ENCODE results near the gene SEPTIN3.
A peak's percentile ranks its signal among the peaks of the same experiment; 100 is the strongest.

SEPTIN3 gene

DNA sequence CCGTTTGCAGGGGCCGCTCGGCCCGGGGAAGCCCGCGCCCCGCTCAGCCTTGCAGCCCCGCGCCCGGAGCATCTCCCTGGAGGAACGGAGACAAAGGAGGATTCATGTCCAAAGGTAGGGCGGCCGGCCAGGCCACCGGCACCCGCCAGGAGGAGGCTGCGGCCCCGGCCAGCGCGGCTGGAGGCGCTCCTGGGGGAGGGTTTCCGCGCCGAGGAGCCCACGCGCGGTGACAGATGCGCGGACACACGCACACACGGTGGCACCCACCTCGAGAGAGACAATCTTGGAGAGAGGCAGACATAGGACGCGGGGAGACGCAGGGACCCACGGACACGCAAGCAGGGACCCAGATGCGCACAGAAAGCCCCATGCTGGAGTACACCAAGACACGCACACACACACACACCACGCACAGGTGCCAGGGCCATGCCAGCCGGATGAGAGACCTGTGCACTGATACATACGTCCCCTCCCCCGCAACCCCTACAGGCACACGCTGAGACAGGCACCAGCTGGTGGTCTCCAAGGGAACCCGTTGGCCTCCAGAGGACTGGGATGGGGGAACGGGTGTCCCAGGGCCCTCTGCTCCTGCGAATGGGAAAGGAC is 7.8 kb downstream of the SEPTIN3 start:
- no peak for DNase-seq

DNA sequence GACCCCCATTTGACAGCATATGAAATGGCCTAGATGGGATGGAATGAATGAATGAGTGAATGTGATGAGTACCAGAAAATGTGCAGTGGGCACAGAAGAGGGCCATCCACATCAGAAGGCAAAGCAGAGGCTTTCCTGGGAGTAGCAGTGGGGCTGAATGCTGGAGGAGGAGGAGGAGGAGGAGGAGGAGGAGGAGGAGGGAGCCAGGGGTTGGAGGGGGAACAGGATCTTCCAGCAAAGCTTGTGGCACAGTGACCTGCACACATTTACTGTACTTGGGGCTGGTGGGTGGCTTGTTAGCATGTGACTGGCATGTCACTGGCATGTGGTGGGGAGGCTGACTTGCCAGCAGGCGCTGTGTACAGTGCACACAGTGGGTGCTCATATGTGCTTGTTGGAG is 9.5 kb downstream of the SEPTIN3 start:
- DNase-seq, result no peak

DNA sequence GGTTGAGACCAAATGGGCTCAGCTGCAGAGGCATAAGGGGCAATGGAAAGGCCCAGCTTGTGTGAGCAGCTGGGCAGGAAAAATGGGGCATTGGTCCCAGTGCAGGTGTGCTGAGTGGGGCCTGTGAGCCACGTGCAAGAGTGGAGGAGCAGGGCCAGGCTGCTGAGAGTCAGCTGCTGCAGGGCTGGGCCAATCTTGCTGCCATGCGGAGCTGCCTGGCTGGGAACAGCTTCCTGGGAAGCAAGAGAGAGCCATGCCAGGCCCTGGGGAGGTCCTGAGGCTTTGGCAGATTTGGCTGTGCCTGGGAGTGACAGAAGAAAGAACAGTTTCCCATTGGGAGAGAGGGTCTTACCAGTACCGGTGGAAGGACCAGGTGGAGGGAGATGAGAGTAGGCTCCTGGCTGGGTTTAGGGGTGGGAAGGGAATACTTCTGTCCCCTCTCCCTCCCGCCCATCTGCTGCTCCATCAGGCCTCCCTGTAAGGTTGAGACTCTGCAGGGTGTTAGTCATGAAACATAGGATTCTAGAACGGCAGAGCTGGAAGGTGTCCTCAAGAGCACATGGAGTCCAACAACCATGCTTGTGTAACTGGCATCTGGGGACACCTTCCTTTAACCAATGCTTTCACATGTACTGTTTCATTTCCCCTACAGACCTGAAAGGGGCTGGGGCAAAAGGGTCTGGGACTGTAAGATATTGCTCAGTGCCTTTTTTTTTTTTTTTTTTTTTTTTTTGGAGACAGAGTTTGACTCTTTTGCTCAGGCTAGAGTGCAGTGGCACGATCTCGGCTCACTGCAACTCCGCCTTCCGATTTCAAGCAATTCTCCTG is 10.4 kb downstream of the SEPTIN3 start:
- DNase-seq, result no peak

DNA sequence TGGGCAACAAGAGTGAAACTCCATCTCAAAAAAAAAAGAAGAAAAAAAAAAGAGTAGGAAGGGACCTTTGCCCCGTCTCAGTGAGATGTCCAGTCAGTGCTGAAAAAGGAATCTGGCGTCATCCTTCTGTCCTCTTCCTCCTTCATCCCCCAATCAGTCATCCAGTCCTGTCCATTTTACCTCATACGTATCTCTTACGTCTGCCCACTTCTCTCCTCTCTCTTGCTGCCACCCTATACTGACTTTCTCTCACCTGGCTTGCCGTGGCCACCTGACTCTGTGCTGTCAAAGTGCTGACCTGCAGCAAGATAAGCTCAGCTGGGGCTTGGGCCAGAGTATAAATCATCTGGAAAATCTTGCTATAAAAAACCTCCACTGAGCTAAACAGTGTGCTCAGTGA is 13.6 kb downstream of the SEPTIN3 start:
- DNase-seq, result no peak

DNA sequence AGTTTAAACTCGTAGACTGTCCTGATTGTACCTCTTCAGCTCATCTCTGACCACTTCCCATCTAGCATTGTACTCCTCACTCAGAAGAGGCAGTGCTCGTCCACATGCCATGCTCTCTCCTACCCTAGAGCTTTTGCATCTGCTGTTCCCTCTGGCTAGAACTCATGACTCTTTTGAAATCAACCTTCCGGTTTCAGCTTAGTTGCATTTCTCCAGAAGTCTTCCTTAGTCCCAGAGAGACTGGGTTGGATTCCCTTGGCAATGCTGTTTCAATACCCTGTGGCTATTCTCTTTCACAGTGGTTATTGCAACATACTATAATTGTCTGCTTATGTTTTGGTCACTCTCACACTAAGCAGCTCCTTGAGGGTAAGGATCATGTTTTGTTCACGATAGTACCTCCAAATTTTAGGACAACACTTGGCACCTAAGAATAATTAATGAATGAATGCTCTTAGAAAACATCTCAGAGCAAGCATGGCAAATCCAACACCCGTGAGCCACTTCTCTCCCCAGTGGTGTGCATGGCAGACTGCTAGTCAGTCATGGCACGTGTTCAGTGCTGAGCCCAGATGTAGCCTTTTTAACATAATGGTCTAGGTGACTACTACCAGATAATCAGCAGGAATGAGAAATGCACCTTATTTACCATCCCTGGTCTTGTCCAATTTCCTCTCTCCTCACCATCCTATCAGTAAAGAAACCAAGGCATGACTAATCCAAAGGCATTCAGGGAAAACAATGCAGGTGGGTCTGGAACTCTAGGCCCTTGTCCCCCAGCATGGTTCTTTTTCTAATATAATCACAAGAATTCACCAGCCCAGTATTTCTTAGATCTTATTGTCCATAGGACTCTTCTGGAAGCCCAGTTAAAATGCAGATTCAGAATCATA is 14.5 kb downstream of the SEPTIN3 start:
- DNase-seq, result no peak

DNA sequence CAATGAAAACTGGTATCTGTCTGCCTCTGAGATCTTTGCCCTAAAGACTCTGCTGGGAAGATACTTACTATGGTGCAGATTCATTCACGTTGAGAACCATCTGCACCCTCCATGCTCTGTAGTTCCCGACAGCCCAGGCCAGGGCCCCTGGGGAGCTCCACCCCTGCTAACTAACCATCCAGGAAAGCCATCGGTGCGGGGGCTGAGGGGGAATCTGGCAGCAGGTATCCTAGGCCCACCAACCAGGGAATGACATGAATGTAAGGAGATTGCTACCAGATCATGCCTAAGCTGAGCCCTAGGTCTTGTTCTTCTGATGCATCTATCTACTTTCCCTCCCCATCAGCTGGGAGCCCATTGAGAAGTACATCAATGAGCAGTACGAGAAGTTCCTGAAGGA is 18.0 kb downstream of the SEPTIN3 start:
- DNase-seq, result no peak

DNA sequence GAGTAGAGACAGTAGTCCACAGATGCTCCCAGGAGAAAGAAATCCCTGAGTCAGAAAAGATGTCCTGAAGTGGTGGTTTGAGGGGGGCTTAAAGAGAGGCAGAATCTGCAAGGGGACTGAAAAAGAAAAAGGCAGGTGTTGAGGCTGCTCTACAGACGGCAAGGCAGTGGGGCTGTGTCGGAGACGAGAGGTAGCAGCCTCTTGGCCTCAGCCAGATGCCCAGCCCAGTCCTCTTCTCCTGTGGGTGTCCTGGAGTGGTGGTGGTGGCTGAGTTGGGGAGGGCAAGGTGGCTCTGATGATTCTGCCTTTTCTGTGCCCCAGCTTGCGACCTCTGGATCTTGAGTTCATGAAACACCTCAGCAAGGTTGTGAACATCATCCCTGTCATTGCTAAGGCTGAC is 20.0 kb downstream of the SEPTIN3 start:
- DNase-seq, result no peak

DNA sequence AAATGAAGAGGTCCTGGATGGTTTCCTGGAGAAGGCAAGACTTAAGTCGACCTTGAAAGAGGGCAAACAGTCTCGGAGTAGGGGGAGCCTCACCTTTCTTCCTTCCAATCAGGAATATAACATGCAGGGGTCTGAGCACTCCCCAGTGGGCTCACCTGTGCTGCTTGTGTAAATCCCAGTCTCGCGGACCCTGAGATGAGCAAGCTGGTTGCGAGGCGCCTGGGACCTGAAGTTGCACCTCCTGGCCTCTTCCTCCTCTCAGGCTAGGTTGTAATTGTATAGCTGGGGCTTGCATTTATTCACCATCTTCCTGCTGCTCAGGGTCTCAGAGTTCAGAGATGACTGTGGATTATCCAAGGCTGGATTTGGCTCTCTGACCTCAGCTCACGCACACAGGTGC is 21.9 kb downstream of the SEPTIN3 start:
- DNase-seq, result no peak

DNA sequence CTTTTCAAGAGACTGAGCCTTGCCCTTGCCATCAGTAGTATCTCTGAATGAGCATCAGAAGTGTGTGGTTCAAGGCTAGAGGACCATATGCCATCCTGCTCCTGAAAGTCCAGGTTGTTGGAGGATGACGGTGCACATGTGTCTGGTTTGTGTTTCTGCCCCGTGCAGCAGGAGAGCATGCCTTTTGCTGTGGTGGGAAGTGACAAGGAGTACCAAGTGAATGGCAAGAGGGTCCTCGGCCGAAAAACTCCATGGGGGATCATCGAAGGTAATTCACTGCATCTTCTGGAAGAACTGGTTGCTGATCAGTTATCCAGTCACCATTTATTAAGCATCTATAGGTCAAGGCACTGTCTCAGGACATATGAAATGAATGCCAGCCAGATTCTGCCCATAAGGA is 23.3 kb downstream of the SEPTIN3 start:
- no peak for DNase-seq

DNA sequence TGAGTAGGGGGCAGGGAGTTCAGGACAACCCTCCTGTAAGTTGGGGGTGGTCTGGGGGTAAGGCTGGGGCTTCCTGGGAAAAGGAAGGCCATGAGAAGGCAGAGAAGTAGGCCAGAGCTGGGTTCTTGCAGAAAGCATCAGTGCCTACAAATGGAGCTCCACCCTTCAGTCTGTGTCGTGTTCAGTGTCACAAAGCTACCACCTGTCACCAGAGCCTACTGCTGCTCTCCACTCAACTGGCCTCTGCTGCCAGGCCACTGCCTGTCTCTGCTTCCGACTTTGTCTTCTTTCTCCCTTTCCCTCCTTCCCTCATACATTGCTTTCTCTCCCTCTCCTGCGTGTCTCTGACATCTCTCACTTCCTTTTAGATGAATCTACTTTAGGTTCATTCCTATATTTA is 26.0 kb downstream of the SEPTIN3 start:
- no peak for DNase-seq

DNA sequence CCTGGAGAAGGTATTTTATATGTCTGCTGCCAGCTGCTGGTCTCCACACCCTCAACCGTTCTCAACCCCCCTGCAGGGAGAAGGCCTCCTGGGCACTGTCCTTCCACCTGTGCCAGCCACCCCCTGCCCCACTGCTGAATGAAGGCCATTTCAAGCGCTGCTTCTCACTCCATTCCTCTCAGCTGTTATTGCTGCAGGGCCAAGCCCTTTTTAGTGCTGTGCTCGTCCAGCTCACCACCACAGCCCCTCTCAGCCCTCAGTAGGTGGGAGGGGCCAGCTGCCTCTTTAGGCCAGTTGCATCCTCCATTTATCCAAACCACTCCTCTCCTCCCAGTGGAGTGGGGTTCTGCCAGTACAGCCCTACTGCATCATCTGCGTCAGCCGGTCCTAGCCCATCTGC is 27.6 kb downstream of the SEPTIN3 start:
- DNase-seq, result no peak

DNA sequence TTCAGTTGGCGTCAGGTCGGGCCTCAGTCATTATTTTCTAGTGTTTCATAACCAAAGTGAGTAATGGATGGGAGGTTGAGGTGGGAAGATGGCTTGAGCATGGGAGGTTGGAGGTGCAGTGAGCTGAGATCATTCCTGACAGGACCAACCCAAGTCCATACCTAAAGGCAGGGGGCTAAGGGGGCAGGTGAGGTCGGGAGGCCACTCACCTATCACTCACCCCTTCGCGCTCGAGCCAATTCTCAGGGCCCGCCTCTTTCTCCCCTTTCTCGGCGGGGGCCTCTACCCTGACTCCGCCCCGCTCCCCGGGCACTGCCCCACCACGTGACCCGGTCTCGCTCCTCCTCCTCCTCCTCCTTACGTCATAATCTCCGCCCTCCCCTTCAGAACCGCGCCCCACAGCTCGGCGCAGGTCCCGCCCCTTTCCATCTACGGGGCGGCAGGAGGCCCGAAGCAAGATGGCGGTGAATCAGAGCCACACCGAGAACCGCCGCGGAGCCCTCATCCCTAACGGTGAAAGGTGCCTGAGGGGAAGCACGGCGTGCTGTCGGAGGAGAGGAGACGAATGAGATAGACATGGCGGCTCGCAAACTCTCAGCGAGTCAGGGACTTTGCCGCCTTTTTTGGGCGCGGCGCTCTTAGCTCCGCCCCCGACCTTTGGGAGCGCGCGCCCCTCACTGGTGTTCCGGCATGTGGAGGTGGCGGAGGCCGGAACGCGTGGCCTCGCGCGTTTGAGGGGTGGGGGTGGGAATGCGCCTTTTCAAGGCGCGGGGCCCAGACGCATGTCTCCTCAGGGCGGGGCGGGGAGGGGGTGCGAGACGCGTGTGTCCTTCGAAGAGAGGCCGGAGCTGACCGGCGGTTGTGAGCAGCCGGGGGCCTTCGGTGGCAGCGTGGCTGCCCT is 29.4 kb downstream of the SEPTIN3 start, which contains the start of gene WBP2NL:
TSS of gene WBP2NL (plus strand) at position 428 of the 901 bp plus-strand sequence. CDS start at position 459, 31 bp downstream.
- DNase-seq, result peak; percentile 78

DNA sequence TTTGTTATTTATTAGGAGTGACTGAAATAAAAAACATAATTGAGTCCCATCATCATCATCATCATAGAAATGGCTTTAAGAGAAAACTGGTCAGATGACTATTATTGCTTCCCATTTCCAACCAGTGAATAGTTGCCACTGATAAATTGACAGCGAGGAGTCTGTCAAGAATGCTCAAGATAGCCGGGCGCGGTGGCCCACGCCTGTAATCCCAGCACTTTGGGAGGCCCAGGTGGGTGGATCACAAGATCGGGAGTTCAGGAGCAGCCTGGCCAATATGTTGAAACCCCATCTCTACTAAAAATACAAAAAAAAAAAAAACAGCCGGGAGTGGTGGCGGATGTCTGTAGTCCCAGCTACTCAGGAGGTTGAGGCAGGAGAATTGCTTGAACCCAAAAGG is 31.2 kb downstream of the SEPTIN3 start:
- no peak for DNase-seq

DNA sequence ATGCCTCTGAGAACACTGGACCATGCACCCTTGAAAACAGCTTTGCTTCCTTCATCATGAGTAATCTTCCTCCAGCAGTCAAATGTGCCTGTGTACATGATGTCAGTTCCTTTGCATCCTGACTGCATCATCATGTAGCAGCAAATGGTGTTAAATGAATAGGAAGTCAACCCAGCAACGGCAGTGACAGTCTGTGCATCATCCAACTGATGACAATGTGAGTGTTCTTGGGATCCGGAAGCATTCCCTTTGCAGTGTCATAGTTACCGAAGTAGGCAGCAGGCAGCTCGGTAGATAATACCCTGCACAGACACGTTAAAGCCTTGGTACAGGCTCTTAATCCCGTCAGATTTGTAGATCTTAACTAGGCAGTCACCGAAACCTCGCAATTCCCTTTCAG is 31.9 kb downstream of the SEPTIN3 start:
- DNase-seq, result no peak

DNA sequence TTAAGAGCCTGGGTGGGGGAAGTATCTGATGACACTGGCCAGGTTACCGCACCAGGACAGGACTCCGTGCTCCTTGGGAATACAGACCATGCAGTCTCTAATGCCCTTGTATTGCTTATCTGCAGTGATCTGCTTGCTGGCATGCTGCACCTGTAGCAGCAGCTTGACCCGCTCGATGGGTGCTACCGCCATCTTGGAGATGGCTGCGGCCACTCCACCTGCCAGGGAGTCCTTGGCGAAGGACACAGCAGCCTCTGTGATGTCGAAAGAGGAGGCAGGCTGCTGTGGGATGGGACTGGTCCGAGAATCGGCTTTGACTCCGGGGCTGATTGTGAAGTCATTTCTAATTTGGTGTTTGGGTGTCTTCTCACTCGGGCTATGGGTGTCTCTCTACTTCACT is 32.5 kb downstream of the SEPTIN3 start:
- no peak for DNase-seq

DNA sequence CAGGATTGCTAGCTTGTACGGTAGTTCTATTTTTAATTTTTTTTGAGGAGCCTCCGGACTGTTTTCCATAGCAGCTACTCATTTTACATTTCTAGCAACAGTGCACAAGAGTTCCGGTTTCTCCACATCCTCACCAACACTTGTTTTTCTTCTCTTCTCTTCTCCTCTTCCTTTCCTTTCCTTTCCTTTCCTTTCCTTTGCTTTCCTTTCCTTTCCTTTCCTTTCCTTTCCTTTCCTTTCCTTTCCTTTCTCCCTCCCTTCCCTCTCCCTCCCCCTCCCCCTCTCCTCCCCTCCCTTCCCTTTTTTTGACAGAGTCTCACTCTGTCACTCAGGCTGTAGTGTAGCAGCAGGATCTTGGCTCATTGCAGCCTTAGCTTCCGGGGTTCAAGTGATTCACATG is 38.7 kb downstream of the SEPTIN3 start:
- DNase-seq, result no peak

DNA sequence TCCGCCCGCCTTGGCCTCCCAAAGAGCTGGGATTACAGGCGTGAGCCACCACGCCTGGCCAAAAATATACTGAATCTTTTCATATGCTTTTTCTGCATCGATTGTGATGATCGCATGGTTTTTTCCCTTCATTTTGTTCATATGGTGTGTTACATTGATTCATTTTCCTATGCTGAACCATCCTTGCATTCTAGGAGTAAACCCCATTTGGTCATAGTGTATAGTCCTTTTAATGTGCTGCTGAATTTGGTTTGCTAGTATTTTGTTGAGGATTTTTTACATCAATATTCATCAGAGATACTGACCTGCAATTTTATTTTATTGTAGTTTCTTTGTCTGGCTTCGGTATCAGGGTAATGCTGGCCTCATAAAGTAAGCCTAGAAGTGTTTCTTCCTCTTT is 41.5 kb downstream of the SEPTIN3 start:
- no peak for DNase-seq

DNA sequence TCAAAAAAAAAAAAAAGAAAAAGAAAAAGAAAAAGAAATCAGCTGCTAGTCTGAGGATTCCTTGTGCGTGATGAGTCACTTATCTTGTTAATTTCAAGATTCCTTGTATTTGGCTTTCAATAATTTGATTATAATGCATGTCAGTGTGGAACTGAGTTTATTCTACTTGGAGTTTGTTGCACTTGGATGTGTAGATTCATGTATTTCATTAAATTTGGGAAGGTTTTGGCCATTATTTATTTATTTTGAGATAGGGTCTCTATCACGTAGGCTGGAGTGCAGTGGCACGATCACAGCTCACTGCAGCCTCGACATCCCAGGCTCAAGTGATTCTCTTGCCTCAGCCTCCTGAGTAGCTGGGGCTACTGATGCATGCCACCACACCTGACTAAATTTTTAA is 44.1 kb downstream of the SEPTIN3 start:
- DNase-seq, result no peak

DNA sequence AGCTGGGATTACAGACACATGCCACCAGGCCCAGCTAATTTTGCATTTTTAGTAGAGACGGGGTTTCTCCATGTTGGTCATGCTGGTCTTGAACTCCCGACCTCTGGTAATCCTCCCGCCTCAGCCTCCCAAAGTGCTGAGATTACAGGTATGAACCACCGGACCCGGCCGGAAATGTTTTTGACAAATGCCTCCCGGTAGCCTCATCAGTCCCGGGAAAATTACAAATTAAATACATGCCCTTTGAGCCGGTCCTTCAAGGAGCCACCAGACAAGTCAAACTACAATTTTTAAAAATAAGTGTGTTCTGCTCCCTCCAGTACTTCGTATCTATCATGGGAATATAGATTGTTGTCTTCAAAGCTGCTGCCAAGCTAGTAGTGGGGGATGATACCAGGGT is 46.9 kb downstream of the SEPTIN3 start:
- DNase-seq, result no peak

DNA sequence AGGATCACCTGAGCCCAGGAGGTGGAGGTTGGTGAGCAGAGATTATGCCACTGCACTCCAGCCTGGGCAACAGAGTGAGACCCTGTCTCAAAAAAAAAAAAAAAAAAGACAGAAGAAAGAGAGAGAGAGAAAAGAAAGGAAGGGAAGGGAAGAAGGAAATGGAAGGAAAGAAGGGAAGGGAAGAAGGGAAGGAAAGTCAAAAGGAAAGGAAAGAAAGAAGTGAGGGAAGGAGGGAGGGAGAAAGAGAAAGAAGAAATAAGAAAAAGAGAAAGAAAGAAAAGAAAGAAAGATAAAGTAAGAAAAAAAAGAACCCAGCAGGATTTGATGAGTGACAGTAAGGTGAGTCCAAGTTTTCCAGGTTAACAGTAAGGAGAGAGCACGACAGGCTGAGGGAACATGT is 49.0 kb downstream of the SEPTIN3 start:
- no peak for DNase-seq

Measured in T-helper 9 cell (primary cell).